Stimulated activated naive CD8-positive, alpha-beta T cell treated with anti-CD3 and anti-CD28 coated beads, Interleukin-15, amount 100 ng/mL, for 72 hours (primary cell): ENCODE measurements around the gene CPLX3.
A peak's percentile ranks its signal among the peaks of the same experiment; 100 is the strongest.

Experiments
- ATAC-seq: fragments of 150-1000 bp; cut with Tn5 transposase; 2 replicates; pipeline ENCODE4 v1.10.0; 2021; ENCODE audit warnings: mild to moderate bottlenecking, moderate library complexity
- DNase-seq, 2 donors: peaks; one replicate each; pipeline ENCODE4 v3.0.0; 2021 to 2022
- H3K27ac Mint-ChIP-seq, 2 donors: one replicate each; pipeline ENCODE4 v1.8.0; 2022; ENCODE audit warnings: mild to moderate bottlenecking in 2 of 2, mixed read lengths in 2 of 2, moderate library complexity in 2 of 2
- H3K27me3 Mint-ChIP-seq: one replicate; pipeline ENCODE4 v1.8.0; 2022; ENCODE audit warnings: mixed read lengths
- H3K4me1 Mint-ChIP-seq: one replicate; pipeline ENCODE4 v1.8.0; 2022; ENCODE audit warnings: mild to moderate bottlenecking, mixed read lengths
- H3K4me3 Mint-ChIP-seq, 2 donors: one replicate each; pipeline ENCODE4 v1.8.0; 2022; ENCODE audit warnings: mild to moderate bottlenecking in 2 of 2, mixed read lengths in 2 of 2, moderate library complexity in 1 of 2
- H3K9me3 Mint-ChIP-seq, 2 donors: one replicate each; pipeline ENCODE4 v1.8.0; 2022; ENCODE audit warnings: mixed read lengths in 2 of 2

CPLX3 gene, protein sequence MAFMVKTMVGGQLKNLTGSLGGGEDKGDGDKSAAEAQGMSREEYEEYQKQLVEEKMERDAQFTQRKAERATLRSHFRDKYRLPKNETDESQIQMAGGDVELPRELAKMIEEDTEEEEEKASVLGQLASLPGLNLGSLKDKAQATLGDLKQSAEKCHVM

DNA sequence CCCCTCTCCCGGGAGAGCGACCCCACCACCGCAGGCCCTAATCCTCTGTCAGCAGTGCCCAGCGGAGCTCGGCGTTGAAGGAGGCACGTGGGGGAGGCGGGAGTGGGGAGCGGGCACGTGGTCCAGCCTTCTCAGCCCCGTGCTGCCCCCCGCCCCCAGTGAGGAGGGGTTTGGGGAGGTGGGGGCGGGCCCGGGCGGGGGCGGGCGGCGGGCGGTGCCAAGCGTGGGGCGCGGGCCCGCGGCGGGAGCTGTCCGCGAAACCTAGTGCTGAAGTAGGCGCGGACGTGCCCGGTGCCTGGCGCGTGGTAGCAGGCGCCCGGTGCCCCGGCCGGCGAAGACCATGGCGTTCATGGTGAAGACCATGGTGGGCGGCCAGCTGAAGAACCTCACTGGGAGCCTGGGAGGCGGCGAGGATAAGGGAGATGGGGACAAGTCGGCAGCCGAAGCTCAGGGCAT lies at the start of gene CPLX3:
TSS of gene CPLX3 (plus strand) at position 264 of the 456 bp plus-strand sequence. CDS start at position 341, 77 bp downstream.
- peaks cover 76% of the 10 kb centered on the region for H3K27me3 Mint-ChIP-seq
- no peak within 1 kb of the TSS for H3K27ac Mint-ChIP-seq
- ATAC-seq, result peak; percentile 50
- H3K9me3 Mint-ChIP-seq, result no peaks in the 10 kb centered on the region
- no peak within 1 kb of the TSS for H3K4me3 Mint-ChIP-seq
- H3K4me1 Mint-ChIP-seq, result peaks cover 7% of the 10 kb centered on the region
- DNase-seq, result peak in 1 of 2 donors; percentile 29

DNA sequence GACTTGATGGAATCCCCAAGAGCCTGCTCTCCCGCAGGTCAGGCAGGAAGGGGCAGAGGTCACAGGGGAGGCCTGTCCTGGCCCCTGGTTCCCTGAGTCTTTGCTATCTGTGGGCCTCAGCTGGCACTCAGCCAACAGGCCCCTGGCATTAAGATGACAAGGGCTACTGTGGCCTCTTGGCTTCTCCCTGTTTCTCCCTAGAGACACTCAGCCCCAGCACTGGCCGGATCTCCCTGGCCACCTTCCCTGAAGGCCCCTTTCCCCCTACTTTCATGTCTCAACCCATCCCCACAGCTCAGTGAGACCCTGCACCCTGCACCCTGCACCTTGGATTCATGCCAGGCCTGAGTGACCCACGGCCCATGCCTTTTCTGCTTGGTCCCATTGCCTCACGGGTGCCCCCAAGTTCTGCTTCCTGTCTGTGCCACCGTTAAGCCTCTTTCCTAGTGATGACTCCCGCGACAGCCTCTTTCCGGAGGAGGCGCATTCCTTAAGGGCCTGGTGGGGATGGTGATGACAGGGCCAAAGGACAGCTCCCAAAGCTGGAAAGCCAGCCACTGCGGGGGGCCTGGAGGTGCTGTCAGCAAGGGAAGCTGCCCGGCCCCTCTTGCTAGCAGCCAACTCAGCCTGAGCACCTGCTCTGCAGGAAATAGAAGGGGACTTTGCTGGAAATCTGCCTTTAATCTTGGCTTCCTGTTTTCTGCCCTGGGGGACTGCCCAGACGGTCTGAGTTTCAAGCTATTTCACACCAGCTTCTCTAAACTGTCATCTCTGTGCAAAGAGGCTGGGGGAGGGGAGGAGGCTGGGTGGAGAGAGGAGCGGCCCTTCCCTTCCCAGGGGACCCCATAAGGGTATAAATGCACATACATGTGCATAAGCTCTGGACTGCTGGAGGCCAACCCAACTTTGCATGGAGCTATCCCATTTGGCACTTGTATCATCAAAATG lies 49.3 kb upstream of the CPLX3 start:
- DNase-seq (peak; percentile 60 to 82), ATAC-seq (peak; percentile 77)
- Mint-ChIP-seq H3K4me1 (peaks cover 88% of the 10 kb centered on the region), H3K4me3 (peak overlapping the region; percentile 86 to 88), H3K27me3 (no peaks in the 10 kb centered on the region), H3K9me3 (no peaks in the 10 kb centered on the region), H3K27ac (peak overlapping the region; percentile 99)

DNA sequence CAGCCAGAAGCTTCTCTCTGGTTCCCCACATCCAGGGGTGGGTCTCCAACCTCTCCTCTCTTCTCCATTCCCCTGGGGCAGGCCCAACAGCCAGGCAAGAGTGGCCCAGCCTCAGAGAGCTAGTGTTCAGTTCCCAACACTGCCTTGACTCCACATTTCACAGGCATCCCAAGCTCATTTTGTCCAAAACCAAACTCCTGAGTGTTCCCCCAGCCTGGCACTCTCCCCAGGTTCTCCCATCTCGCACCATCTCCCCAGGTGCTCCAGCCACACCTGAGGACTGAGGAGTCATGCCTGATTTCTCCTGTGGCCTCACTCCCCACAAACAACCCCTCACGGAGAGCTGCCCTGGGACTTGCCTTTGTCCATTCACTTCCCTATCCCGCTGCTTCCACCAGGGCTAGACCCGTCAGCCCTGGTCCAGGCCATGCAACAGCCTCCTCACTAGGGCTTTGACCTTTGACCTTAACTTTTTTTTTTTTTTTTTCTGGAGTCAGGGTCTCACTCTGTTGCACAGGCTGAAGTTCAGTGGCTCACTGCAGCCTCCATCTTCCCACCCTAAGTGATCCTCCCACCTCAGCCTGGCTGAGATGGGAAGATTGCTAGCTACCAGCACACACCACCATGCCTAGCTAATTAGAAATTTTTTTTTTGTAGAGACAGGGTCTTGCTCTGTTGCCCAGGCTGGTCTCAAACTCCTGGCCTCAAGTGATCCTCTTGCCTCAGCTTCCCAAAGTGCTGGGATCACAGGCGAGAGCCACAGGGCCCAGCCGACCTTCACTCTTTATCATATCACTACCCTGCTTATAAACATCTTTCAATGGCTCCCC lies 48.4 kb upstream of the CPLX3 start:
- Mint-ChIP-seq H3K4me1 (peaks cover 81% of the 10 kb centered on the region), H3K27me3 (no peaks in the 10 kb centered on the region), H3K27ac (peak overlapping the region; percentile 99), H3K4me3 (peak overlapping the region; percentile 86 to 88), H3K9me3 (no peaks in the 10 kb centered on the region)
- DNase-seq (no peak), ATAC-seq (peak; percentile 32)

DNA sequence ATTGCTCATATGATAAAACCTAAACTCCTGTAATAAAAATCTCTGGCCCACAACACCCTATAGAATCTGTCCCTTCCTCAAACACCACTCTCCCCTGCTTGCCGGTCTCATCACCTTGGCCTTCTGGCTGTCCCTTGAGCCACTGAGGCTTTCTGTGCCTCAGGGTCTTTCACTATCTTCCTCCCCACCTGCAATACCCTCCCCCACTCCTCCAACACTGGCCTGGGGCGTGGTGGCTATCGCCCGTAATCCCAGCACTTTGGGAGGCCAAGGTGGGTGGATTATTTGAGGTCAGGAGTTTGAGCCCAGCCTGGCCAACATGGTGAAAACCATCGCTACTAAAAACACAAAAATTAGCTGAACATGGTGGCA lies 47.8 kb upstream of the CPLX3 start:
- Mint-ChIP-seq H3K4me1 (peaks cover 79% of the 10 kb centered on the region), H3K9me3 (no peaks in the 10 kb centered on the region), H3K27me3 (no peaks in the 10 kb centered on the region), H3K4me3 (peak overlapping the region; percentile 86 to 88), H3K27ac (peak overlapping the region; percentile 99)
- DNase-seq, result no peak
- ATAC-seq, result no peak

DNA sequence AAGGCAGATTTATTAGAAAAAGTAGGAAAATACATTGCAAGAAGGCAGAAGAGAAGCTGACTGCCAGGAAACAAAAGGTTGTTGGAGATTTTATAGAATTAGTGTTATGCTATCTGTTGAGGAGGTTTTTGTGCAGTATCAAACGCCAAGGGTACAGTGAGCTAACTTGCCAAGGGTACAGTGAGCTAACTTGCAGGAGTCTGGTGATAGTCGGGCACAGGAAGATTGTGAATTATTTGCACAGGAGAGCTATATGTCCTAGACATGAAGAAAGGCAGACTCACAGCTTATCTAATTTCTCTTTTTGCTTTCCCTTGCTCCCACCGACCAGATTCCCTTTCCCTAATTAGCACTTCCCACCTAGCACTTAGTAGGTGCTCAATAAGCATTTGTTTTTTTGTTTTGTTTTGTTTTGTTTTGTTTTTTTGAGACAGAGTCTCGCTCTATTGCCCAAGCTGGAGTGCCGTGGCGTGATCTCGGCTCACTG lies 47.2 kb upstream of the CPLX3 start:
- DNase-seq (no peak), ATAC-seq (no peak)
- H3K9me3 Mint-ChIP-seq, result no peaks in the 10 kb centered on the region
- peak overlapping the region; percentile 99 for H3K27ac Mint-ChIP-seq
- peak overlapping the region; percentile 86 to 96 for H3K4me3 Mint-ChIP-seq
- peaks cover 77% of the 10 kb centered on the region for H3K4me1 Mint-ChIP-seq
- no peaks in the 10 kb centered on the region for H3K27me3 Mint-ChIP-seq

DNA sequence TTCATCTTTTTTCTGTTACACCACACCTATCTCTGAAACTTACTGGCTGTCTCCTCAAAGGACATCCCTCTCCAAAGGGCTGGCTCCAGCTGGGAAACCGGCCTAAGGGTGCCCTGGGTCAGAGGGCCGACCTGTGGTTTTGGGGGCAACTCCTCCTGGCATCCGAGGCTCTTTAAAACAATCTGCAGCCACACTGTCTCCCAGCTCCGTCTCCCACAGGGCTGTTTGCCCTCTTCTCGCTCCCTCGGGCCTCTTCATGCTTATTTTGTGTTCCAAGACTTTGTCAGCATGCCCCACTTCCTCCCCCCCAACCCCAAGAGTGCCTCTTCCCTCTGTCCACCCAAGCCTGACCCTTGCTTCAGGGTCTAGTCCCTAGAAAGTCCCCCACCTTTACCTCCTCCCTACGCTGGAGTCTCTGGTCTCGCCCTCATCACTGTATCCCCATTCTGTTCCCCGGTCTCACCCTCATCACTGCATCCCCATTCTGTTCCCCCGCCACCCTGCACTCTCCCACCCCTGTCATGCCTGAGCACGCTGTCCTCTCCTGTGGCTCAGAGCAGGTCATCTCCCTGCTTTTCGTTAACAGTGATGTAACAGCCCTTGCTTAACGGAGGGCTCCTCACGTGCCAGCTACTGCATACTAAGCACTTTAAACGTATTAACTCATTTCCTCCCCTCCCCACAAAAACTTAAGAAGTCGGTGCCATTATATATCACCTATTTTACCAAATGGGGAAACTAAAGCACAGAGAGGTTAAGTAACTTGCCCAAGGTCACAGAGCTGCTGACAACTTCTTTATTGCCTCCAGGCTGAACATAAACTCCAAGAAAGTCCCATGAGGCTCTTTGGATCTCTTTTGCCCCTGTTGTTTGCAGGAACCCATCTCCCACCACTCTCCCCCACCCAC lies 45.6 kb upstream of the CPLX3 start:
- Mint-ChIP-seq H3K4me3 (peak overlapping the region; percentile 86 to 96), H3K4me1 (peaks cover 80% of the 10 kb centered on the region), H3K27ac (peak overlapping the region; percentile 92 to 97), H3K9me3 (no peaks in the 10 kb centered on the region), H3K27me3 (no peaks in the 10 kb centered on the region)
- DNase-seq (peak; percentile 45 to 69), ATAC-seq (peak; percentile 38)

DNA sequence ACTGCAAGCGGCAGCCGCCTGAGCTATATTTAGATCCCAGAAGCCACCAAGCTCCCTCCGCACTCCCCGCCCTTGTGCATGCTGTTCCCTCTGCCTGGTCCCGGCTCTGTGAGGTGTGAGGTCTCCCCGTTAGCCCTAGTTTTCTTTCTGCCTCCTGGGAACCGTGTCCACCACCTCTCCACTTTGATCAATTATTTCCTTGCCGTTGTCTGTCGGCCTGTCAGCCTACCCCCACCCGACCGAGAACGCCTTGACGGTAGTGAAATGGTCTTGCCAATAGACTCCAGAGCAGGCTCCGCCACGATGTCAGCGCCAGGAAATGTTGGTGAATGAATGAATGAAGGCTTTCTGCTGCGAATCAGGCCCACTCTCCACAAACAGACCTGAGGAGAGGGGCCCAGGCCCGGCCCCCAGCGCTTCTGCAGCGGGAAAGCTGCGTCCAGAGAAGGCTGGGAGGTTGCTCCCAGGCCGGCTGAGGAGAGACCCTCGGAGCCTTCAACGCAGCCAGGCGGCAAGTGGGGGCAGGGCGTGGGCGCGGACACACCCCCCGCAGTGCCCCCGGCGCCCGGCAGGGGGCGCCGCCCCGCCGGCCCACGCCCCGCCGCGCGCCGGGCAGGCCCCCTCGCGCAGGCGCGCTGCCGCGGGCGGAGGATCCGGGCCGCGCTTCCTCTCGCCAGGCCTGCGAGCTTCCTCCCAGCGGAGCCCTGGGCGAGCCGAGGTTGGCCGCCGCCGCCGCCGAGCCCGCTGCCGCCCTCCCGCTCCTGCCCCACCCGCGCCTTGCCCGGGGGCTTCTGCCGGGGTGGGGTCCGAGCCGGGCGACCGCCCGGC lies 44.8 kb upstream of the CPLX3 start, which contains the start of gene CSK:
TSS of gene CSK (plus strand) at position 650 of the 828 bp plus-strand sequence. CDS start 16,218 bp downstream, outside the sequence.
- Mint-ChIP-seq H3K27me3 (no peaks in the 10 kb centered on the region), H3K9me3 (no peaks in the 10 kb centered on the region), H3K4me1 (peaks cover 80% of the 10 kb centered on the region), H3K4me3 (peak within 1 kb of the TSS; percentile 86 to 98), H3K27ac (peak within 1 kb of the TSS; percentile 95 to 97)
- ATAC-seq (peak; percentile 58), DNase-seq (peak; percentile 84 to 87)

DNA sequence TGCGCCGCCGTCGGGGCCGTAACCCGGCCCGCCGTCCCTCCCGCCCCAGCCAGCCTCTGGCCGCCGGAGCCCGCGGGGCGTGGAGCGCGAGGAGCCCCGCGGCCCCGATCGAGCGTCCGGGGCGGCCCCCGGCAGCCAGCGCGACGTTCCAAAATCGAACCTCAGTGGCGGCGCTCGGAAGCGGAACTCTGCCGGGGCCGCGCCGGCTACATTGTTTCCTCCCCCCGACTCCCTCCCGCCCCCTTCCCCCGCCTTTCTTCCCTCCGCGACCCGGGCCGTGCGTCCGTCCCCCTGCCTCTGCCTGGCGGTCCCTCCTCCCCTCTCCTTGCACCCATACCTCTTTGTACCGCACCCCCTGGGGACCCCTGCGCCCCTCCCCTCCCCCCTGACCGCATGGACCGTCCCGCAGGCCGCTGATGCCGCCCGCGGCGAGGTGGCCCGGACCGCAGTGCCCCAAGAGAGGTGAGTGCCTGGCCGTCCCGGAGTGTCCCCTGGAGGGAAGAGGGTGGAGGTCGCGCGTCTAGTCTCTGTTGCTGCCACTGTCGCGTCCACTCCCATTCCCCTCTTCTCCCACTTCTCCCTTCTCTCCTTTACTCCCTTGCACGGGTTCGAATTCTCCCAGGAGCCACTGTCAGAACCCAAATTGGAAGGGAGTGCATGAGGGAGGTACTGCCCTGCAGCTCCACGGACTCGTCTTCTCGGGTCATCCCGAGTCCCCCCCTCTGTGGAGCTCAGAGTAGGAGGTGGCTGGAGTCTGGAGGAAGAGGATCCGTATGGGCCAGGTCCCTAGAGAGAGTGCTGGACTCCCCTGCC lies 44.0 kb upstream of the CPLX3 start:
- peaks cover 80% of the 10 kb centered on the region for H3K4me1 Mint-ChIP-seq

DNA sequence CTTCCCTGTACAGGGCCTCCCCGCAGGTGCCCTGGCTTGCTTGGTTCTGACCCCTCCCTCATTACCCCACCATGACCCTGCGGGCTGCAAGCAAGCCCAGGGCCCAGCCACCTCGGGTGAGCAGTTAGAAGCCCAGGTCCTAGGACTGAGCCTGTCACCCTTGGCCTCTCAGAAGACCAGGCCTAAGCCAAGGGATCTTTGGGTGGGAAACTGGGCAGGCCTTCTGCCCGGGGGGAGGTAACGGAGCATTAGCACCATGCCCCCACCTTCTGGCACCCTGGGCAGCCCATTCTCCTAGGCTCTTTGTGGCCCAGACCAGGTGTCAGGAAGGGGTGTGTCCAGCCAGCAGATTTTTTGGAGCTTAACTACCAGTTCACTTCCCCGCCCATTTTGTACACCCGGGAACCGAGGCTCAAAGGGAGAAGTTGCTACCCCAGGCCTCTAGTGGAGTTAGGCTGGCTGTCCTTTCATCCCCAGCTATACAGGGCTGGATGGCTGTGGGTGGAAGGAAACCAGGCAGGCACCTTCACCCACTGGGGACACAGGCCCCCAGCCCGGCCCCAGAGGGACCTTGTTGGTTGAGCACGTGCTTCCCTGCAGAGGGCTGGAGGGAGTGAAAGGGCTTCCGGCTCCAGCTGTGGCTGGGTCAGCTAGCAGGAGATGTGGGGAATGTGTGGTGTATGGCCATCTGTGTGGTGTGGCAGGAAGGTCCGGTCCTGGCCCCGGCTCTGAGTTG lies 43.2 kb upstream of the CPLX3 start:
- H3K9me3 Mint-ChIP-seq, result no peaks in the 10 kb centered on the region
- no peaks in the 10 kb centered on the region for H3K27me3 Mint-ChIP-seq
- H3K4me1 Mint-ChIP-seq, result peaks cover 80% of the 10 kb centered on the region
- ATAC-seq (no peak), DNase-seq (peak in 1 of 2 donors; percentile 53)
- peak overlapping the region; percentile 93 to 95 for H3K27ac Mint-ChIP-seq
- H3K4me3 Mint-ChIP-seq, result peak overlapping the region; percentile 82 to 98

More for the DNA sequence above, 44.0 kb upstream of the CPLX3 start:
- no peaks in the 10 kb centered on the region for H3K27me3 Mint-ChIP-seq
- peak in 1 of 2 donors; percentile 64 for DNase-seq
- peak overlapping the region; percentile 93 to 95 for H3K27ac Mint-ChIP-seq
- no peaks in the 10 kb centered on the region for H3K9me3 Mint-ChIP-seq
- peak overlapping the region; percentile 82 to 98 for H3K4me3 Mint-ChIP-seq
- peak; percentile 14 for ATAC-seq

DNA sequence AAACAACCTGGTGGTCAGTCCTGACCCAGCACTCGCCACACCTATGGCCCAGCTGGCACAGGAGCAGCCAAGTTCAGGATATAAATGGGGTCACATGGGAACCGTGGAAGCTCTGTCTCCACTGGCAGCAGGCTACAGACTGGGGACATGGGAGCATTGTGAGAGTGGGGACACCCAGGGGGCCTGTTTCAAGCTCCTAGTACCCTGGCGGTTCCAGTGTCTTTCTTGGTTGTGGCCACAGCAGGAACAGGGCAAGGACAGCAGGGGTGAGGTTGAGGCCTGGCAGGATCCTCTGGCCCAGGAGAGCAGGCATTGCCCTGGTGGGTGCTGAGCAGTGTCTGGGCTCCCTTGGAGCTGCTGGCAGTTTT lies 42.6 kb upstream of the CPLX3 start:
- ATAC-seq, result no peak
- peak overlapping the region; percentile 92 to 93 for H3K27ac Mint-ChIP-seq
- H3K4me3 Mint-ChIP-seq, result peak overlapping the region; percentile 82 to 98
- no peaks in the 10 kb centered on the region for H3K9me3 Mint-ChIP-seq
- peak in 1 of 2 donors; percentile 34 for DNase-seq
- H3K27me3 Mint-ChIP-seq, result no peaks in the 10 kb centered on the region
- H3K4me1 Mint-ChIP-seq, result peaks cover 80% of the 10 kb centered on the region

DNA sequence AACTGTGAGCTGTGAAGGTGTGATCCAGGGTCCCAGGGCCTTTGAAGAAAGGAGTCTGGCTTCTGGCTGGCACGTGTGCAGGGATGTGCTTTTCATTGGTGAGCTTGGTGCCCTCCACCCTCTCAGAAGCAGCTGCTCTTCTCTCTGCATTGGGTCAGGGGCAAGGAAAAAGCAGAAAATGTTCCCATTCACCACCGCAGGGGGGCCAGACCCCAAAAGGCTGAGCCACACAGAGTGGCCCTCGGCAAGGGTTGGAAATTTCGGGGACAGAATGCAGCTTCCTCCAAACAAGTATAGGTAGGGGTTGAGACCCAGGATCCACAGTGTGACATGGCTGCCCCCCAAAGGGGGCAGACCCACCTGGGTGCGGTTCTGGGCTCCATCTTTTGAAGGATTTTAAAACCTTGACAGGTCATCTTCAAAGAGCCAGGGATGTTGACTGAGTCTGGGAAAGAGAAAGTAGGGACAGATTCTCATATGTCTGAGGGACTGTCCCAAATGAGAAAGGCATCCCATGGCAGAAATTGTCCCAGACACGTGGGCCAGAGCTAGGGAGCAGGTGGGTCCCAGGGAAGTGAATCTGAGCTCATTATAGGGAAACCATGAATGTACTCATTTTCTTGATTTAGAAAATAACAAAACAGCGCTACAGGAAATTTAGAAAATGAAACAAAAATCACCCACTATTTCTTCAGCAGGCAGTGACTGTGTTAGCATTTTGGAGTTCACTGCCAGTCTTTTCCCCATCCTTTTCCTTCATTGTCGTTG lies 41.8 kb upstream of the CPLX3 start:
- Mint-ChIP-seq H3K27me3 (no peaks in the 10 kb centered on the region), H3K4me3 (peak overlapping the region; percentile 82 to 98), H3K4me1 (peaks cover 80% of the 10 kb centered on the region), H3K27ac (peak overlapping the region; percentile 87 to 95), H3K9me3 (no peaks in the 10 kb centered on the region)
- ATAC-seq (no peak), DNase-seq (peak in 1 of 2 donors; percentile 24)
